ENCODE data around the gene HCAR2. TPM values are rescaled to one million over a fixed set of nuclear protein-coding genes. Genes with fewer than 3 reads are reported as not detected.

Gene HCAR2
- total RNA-seq = not detected in 2 replicates

GRCh38 chr12:122702890-122703611, at the start of gene HCAR2:
Gene HCAR2 (minus strand): TSS chr12:122703357. CDS start chr12:122703283, 74 bp downstream.

GRCh38 chr12:122752464-122753318, 49.5 kb upstream of the HCAR2 start, which contains the start of gene DENR:
Gene DENR (plus strand): TSS chr12:122752824. CDS start chr12:122753702, 878 bp downstream.

GRCh38 chr12:122730215-122731014, 27.3 kb upstream of the HCAR2 start, which contains the start of gene HCAR1:
Gene HCAR1 (minus strand): TSS chr12:122730844. CDS start chr12:122730339, 505 bp downstream.

GRCh38 chr12:122716658-122717057, 13.5 kb upstream of the HCAR2 start, which contains the start of gene HCAR3:
Gene HCAR3 (minus strand): TSS chr12:122716811. CDS start chr12:122716737, 74 bp downstream.

Small RNAs within 50 kb of the gene (small RNA-seq; reads per million reads assigned to genes)
- not detected for gene AC026333.2

Other genes starting within 250 kb of the HCAR2 start
- 23.7 and 24.5 TPM in 2 replicates for gene ZCCHC8, start 202.4 kb downstream of the HCAR2 start, total RNA-seq
- 58.1 and 73.3 TPM in 2 replicates for gene RSRC2, start 176.4 kb downstream of the HCAR2 start, total RNA-seq
- gene KNTC1, start 176.1 kb downstream of the HCAR2 start, total RNA-seq = 23.5 and 31.7 TPM in 2 replicates
- not detected in 2 replicates for gene HCAR3, start 13.5 kb upstream of the HCAR2 start, total RNA-seq
- 0.22 and 0.26 TPM in 2 replicates for gene HCAR1, start 27.5 kb upstream of the HCAR2 start, total RNA-seq
- gene DENR, start 49.5 kb upstream of the HCAR2 start, total RNA-seq = 48.1 and 51.4 TPM in 2 replicates
- 0.86 and 0.91 TPM in 2 replicates for gene CCDC62, start 71.2 kb upstream of the HCAR2 start, total RNA-seq
- gene HIP1R, start 132.1 kb upstream of the HCAR2 start, total RNA-seq = 12.2 and 14.5 TPM in 2 replicates
- 18.6 and 20.6 TPM in 2 replicates for gene VPS37B, start 192.8 kb upstream of the HCAR2 start, total RNA-seq

Measured in articular chondrocyte of knee joint (primary cell).